GM21737 (cell line): ENCODE results near the gene CCDC170.

Source experiments
- ATAC-seq: cut with Tn5 transposase; IDR thresholded peaks from one replicate; pipeline ENCODE4 v1.9.1; 2021; ENCODE audit warnings: mild to moderate bottlenecking, moderate library complexity; ENCODE audit not compliant: unreplicated experiment

Gene CCDC170

DNA sequence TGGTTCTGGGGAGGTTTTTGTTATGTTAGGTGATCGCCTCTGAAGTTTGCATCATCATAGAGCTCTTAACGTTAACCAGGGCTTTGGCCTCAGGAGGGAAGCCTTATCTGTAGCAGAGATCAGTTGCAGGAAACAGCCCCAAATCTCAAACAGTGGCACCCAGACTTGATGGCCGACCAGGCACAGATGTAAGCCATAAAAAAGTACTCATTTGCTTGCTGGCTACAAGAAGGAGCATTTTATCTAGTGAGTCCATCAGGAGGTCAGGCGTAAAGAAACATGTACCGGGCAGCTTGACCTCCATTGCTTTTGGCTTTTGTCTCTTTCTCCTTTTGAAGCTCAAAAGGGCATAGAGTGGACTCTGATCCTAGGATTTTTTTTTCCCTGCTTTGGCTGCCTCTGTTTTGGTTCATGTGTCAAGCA lies 122.3 kb downstream of the CCDC170 start:
- no peak for ATAC-seq

- no peak for ATAC-seq
These were observed 122.8 kb downstream of the CCDC170 start for GRCh38 chr6:151616600-151616999.

DNA sequence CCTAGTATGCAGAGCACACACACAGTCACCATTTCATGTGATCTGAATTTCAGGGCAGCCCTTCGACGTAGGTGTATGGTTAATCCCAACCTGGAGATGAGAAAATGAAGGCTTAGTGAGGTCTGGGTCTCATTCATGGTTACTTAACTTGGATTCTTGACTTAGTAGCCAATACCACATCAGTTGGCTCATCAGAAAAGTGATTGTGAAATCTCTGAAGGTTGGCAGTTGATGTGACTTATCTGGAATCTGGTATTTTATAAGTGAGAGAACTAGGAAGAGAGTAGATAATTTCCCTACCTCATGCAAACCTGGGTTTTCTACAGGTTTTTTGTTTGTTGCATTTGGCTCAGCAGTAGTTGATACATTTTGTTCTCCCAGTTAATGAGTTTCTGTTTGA lies 123.7 kb downstream of the CCDC170 start:
- ATAC-seq: no peak

DNA sequence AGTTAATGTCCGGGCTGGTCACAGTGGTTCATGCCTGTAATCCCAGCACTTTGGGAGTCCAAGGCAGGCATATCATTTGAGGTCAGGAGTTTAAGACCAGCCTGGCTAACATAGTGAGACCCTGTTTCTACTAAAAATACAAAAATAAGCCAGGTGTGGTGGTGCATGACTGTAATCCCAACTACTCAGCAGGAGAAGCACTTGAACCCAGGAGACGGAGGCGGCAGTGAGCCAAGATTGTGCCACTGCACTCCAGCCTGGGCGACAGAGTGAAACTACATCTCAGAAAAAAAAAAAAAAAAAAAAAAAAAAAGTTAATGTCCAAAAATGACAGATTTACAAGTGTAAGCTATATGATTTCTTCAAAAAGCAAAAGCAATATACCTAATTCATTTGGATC lies 124.9 kb downstream of the CCDC170 start:
- no peak for ATAC-seq

- ATAC-seq: no peak
These were observed 126.4 kb downstream of the CCDC170 start for GRCh38 chr6:151620179-151620578.

DNA sequence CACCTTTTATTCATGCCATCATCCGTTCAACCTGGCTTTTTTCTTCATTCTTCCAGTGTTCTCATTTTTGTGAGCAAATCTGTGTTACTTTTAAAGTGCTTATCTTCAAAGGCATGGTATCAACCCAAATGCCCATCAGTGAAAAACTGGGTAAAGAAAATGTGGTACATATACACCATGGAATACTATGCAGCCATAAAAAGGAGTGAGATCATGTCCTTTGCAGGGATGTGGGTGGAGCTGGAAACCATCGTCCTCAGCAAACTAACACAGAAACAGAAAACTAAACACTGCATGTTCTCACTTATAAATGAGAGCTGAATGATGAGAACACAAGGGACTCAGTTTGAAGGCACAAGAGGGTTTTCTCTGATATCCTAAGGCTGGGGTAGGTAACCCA lies 130.3 kb downstream of the CCDC170 start:
- no peak for ATAC-seq

DNA sequence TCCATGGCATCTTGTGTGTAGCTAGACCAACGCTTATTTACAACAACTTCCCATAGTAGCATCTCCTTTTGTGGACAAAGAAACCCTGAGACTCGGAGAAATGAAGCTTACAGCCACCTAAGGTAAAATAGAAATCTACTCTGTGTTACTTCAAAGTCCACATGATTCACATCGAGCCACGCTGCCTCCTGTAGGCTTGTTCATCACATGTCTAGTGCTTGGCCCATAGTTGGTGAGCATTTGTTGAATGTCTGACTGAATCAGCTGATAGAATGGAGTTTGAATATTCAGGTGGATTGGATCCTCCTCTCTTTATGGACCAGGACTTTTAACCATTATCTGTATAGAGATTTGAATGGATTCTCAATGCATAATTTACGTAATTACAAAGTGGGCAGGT lies 130.7 kb downstream of the CCDC170 start:
- no peak for ATAC-seq

DNA sequence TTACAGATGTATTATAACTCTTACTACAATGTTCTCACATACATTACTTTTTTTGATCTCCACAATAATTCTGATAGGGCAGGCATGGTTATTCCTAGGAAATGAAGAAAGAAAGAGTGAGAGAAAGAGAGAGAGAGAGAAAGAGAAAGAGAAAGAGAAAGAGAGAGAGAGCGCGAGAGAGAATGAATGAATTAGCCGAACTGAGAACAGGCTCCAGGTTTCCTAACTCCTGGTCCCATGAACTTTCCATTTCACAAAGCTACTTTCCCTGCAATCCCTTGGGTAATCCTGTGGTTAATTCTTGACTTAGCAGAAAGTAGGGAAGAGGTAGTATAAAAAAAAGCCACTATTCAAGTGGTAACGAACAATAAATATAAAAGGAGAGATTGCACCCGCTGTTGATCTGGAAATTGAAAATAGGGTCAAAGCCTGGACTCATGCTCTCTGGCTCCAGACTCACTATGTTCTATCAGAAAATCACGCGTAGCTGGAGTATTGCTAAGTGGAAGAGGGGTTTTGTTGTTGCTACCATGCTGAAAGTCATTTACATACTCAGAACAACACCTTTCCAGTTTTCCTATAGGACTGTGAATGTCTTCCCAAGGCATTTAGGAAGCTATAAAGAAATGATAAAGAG lies 131.2 kb downstream of the CCDC170 start:
- ATAC-seq: no peak

DNA sequence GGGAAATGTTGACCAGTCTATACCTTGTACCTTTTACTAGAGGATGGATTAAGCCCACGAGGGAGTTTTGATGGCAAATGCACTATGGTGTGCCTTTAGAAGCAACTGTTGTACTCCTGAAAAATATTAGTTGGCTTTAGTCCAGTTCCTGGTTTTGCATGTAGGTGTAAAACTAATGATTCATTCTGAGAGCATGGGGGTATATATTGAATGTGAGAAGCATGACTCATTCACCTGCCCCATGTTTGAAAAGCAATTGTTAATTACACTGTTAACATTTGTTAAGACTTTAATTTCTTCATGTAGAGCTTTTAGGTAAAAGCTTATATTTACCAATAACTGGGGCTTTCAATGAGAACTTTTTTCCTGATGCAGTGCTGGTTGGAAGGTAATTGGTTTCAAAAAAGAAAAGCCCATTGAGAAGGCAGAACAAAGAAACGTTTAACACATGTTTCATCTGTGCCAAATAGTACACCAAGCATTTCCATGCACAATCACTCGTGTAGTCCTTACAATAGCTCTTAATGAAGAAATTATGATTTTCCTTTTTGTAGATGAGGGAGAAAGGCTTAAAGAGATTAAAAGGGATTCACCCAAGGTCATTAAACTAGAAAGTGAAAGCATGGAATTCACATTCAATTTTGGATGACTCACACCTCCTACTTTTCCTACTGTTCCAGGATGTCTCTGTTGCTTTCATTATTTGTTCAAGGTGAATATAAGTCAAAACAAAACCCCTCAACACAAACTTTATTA lies 134.1 kb downstream of the CCDC170 start:
- ATAC-seq: no peak

- no peak for ATAC-seq
These were observed 136.0 kb downstream of the CCDC170 start for GRCh38 chr6:151629791-151630190.

- ATAC-seq: no peak
These were observed 136.6 kb downstream of the CCDC170 start for GRCh38 chr6:151630387-151630786.

DNA sequence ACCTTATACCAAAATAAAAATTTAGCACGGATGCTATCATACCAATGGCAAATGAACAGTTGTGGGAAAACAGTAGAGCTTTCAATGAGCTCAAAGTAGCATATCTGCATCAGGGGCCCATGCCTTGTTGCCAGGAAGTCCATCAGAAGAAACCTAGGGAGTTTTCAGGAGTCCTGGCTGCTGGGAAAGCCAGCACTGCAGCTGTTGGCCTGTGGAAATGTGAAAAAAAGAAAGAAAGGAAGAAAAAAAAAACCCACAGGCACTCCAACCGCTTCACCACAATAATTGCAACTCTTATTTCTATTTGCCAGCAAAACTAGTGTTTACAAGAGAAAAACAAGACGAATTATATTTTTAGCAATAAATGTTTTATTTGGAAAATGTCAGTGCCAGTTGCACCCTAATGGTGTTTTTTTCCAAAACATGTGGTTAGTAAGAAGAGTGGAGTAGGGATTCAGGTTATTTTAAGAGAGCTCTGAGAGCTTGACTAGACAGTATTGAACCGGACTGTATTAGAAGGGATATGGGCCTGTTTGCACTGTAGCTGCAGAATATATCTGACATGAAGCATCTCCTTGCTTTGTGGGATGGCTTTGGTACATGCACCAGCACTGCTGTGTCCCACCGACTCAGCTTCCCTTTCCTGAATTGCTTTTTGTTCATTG lies 137.3 kb downstream of the CCDC170 start:
- no peak for ATAC-seq

DNA sequence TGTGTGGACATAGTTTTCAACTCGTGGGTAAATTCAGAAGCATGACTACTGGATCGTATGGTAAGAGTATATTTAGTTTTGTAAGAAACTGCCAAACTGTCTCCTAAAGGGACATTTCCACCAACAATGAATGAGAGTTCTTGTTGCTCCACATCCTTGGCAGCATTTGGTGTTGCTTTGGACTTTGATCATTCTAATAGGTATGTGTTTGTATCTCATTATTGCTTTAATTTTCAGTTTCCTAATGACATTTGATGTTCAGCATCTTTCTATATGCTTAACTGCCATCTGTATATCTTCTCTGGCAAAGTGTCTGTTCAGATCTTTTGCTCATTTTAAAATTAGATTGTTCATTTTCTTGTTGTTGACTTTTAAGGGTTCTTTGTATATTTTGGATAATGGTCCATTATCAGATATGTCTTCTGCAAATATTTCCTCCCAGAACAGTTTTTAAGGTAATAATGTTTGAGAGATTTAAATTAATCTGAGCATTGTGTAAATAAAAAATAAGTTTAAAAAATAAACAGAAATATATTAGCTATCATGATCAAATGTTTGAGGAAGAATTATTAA lies 138.7 kb downstream of the CCDC170 start:
- no peak for ATAC-seq

GRCh38 chr6:151633526-151634335 lies 139.9 kb downstream of the CCDC170 start:
- ATAC-seq: no peak

DNA sequence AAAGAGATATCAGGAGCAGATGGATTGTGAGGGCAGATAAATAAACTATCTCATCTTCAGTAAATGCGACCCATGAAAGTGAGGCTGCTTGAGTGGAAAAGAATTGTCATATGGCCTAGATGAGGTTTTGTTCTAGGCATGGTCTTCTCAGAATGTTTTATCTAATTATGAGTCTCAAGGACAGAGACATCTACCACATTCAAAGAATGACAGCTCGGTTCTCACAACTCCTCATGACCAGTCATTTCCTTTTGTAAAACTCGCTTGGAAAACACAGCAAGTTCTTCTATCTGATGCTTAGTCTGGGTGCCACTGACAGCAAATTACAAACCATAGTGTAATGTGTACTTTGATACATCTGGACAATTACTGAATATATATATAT lies 140.5 kb downstream of the CCDC170 start:
- no peak for ATAC-seq

GRCh38 chr6:151635741-151636140 lies 141.9 kb downstream of the CCDC170 start:
- no peak for ATAC-seq

- no peak for ATAC-seq
These were observed 144.0 kb downstream of the CCDC170 start for GRCh38 chr6:151637814-151638213.

DNA sequence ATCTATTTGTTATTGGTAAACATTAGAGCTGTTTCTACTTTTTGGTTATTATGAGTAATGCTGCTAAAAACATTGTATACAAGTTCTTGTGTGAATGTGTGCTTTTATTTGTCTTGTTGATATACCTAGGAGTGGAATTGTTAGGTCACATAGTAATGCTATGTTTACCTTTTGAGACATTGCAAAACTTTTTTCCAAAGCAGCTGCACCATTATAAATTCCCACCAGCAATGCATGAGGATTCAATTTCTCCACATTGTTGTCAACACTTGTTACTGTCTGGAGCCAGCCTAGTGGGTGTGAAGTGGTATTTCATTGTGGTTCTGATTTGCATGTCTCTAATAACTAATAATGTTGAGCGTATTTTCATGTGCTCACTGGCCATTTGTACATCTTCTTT lies 145.9 kb downstream of the CCDC170 start:
- ATAC-seq: no peak

GRCh38 chr6:151641028-151641427 lies 147.2 kb downstream of the CCDC170 start:
- no peak for ATAC-seq

DNA sequence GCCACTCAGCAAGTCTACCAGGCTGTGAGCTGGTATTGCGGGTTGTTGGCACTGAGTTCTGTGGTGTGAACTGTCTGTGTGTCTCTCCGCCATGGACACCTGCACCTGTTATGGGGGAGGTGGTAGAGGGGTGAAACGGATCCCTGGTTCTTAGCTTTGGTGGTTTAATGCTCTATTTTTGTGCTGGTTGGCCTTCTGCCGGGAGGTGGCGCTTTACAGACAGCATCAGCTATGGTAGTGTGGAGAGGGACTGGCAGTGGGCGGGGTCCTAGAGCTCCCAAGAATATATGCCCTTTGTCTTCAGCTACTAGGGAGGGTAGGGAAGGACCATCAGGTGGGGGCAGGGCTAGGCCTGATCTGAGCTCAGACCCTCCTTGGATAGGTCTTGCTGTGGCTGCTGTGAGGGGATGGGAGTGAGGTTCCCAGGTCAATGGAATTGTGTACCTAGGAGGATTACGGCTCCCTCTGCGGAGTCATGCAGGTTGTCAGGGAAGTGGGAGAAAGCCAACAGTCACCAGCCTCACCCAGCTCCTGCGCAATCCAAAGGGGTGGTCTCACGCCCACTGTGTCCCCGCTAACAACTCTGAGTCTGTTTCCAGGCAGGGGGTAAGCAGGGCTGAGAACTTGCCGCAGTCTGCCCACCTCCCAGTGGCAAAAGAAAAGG lies 154.3 kb downstream of the CCDC170 start:
- no peak for ATAC-seq
